MCF 10A (cell line): Measurements from ENCODE around the gene NEO1. TPM values are rescaled to one million over a fixed set of nuclear protein-coding genes. Genes with fewer than 3 reads are reported as not detected.

ENCODE experiments used
- BruUV-seq: library from RNA; stranded (reverse); fragments of 400-500 nt; replicated peaks from 2 replicates; lab custom pipeline; 2021; lab: Mats Ljungman, UMichigan
- CTCF ChIA-PET: fragments of 300-600 bp; sonication (Branson Sonifier 250); formaldehyde crosslinking; extraction: SDS; loops from one replicate; lab custom pipeline; 2021; ENCODE audit warnings: antibody characterized with exemption, inconsistent platforms; lab: Yijun Ruan, JAX
- POLR2A ChIA-PET: fragments of 300-600, 350-650 bp; sonication (Branson Sonifier 250); formaldehyde crosslinking; extraction: SDS; loops from one replicate; lab custom pipeline; 2020; ENCODE audit warnings: antibody characterized with exemption, inconsistent platforms; lab: Yijun Ruan, JAX
- DNase-seq: peaks from one replicate; pipeline ENCODE4 v3.0.0-alpha.2; 2018; ENCODE audit not compliant: unreplicated experiment
- H3K27ac Mint-ChIP-seq: one replicate; pipeline ENCODE4 v1.8.0; 2022; ENCODE audit warnings: mild to moderate bottlenecking, low read depth, mixed read lengths; ENCODE audit not compliant: unreplicated experiment
- H3K27me3 Mint-ChIP-seq: one replicate; pipeline ENCODE4 v1.8.0; 2022; ENCODE audit warnings: mixed read lengths; ENCODE audit not compliant: insufficient read depth, unreplicated experiment
- H3K36me3 Mint-ChIP-seq: one replicate; pipeline ENCODE4 v1.8.0; 2022; ENCODE audit warnings: mild to moderate bottlenecking, moderate library complexity, mixed read lengths; ENCODE audit not compliant: insufficient read depth, unreplicated experiment
- H3K4me1 Mint-ChIP-seq: one replicate; pipeline ENCODE4 v1.8.0; 2022; ENCODE audit warnings: mixed read lengths; ENCODE audit not compliant: insufficient read depth, unreplicated experiment
- H3K4me3 Mint-ChIP-seq: one replicate; pipeline ENCODE4 v1.8.0; 2022; ENCODE audit warnings: mild to moderate bottlenecking, moderate library complexity, mixed read lengths; ENCODE audit not compliant: unreplicated experiment
- H3K9me3 Mint-ChIP-seq: one replicate; pipeline ENCODE4 v1.8.0; 2022; ENCODE audit warnings: mixed read lengths; ENCODE audit not compliant: unreplicated experiment
- CTCF ChIP-seq: fragments of 200-600 bp; IDR thresholded peaks from one replicate; pipeline ENCODE4 v1.8.0; 2022; ENCODE audit warnings: antibody characterized with exemption, mild to moderate bottlenecking; ENCODE audit not compliant: unreplicated experiment
- intact Hi-C: fragments of 100-400 bp; cut with micrococcal nuclease; formaldehyde crosslinking; loops from 2 replicates; pipeline ENCODE4 v1.14.1; 2022
- total RNA-seq: library from RNA; stranded (reverse); gene quantifications from 2 replicates; pipeline ENCODE4 v1.2.3, GENCODE V29; 2022

NEO1 gene
- total RNA-seq, 1 experiment from 2014 or later = 13.2 TPM

GRCh38 chr15:73335471-73335870, 283.2 kb downstream of the NEO1 start:
- BruUV-seq = no TSS peak
- ChIA-PET CTCF (interaction anchor here (1.1 kb wide), 1 partner anchor 94 kb away, joined by 8 read pairs; no protein-coding TSS in a partner anchor), POLR2A (interaction anchor here (0.7 kb wide), 1 partner anchor 10 kb away, joined by 5 read pairs; no protein-coding TSS in a partner anchor)
- intact Hi-C loops = no loop called here
- peaks cover 41% of the 10 kb centered on the region for H3K27me3 Mint-ChIP-seq
- no peak for TF ChIP-seq CTCF
- H3K4me1 Mint-ChIP-seq = no peaks in the 10 kb centered on the region
- no peak overlapping the region for H3K4me3 Mint-ChIP-seq
- no peaks in the 10 kb centered on the region for H3K36me3 Mint-ChIP-seq
- DNase-seq = no peak
- H3K9me3 Mint-ChIP-seq = no peaks in the 10 kb centered on the region
- H3K27ac Mint-ChIP-seq = no peak overlapping the region

- Mint-ChIP-seq H3K36me3 (no peaks in the 10 kb centered on the region), H3K27ac (no peak overlapping the region), H3K4me1 (no peaks in the 10 kb centered on the region), H3K4me3 (no peak overlapping the region), H3K27me3 (peaks cover 41% of the 10 kb centered on the region), H3K9me3 (no peaks in the 10 kb centered on the region)
- DNase-seq = no peak
- TF ChIP-seq CTCF = no peak
- POLR2A ChIA-PET = no interaction called here
- no TSS peak for BruUV-seq
- intact Hi-C loops = no loop called here
- CTCF ChIA-PET = no interaction called here
Observed at GRCh38 chr15:73336756-73337155, 284.5 kb downstream of the NEO1 start.

- Mint-ChIP-seq H3K9me3 (no peaks in the 10 kb centered on the region), H3K27ac (no peak overlapping the region), H3K4me1 (no peaks in the 10 kb centered on the region), H3K27me3 (peaks cover 43% of the 10 kb centered on the region), H3K4me3 (no peak overlapping the region), H3K36me3 (no peaks in the 10 kb centered on the region)
- intact Hi-C loops = no loop called here
- POLR2A ChIA-PET = no interaction called here
- BruUV-seq = no TSS peak
- CTCF ChIA-PET = no interaction called here
- no peak for DNase-seq
- TF ChIP-seq CTCF = no peak
Observed at GRCh38 chr15:73337187-73337586, 284.9 kb downstream of the NEO1 start.

- Mint-ChIP-seq H3K27me3 (peaks cover 52% of the 10 kb centered on the region), H3K4me1 (no peaks in the 10 kb centered on the region), H3K27ac (no peak overlapping the region), H3K9me3 (no peaks in the 10 kb centered on the region), H3K36me3 (no peaks in the 10 kb centered on the region), H3K4me3 (no peak overlapping the region)
- no peak for DNase-seq
- POLR2A ChIA-PET = no interaction called here
- no peak for TF ChIP-seq CTCF
- CTCF ChIA-PET = no interaction called here
- no TSS peak for BruUV-seq
- intact Hi-C loops = no loop called here
Observed at GRCh38 chr15:73338058-73338457, 285.8 kb downstream of the NEO1 start.
